Measurements from ENCODE around the gene PDGFRB. TPM values are rescaled to one million over a fixed set of nuclear protein-coding genes. Genes with fewer than 3 reads are reported as not detected.

The PDGFRB gene
- polyA plus RNA-seq, 3 donors = 0.04 to 0.99 (median 0.20) TPM

DNA sequence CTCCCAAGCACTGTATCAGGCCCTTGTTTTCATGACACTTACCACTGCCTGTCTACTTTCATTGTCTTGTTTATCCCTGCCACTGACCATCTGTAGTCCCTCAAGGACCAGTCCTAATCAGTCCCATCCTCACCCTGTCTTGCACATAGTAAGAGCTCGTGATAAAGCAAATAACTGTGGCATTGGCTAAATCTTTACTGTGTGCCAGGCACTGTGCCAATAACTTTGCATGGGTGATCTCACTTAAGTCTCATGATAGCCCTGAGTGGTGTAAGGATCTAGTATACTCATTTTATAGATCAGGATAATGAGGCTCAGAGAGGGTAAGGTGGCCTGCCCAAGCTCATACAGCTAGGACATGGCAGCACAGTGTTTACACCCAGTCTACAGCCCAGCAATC, 16.5 kb upstream of the PDGFRB start:
- Mint-ChIP-seq H3K27me3 (ENCODE audit: low read depth in 3 of 3) (peaks cover 32 to 39% (median 34%) of the 10 kb centered on the region in 3 donors), H3K9me3 (peaks cover 0 to 7% (median 4%) of the 10 kb centered on the region in 7 donors), H3K36me3 (peaks cover 0 to 6% of the 10 kb centered on the region in 2 donors), H3K27ac (no peak overlapping the region), H3K4me1 (peaks cover 4% of the 10 kb centered on the region), H3K4me3 (no peak overlapping the region)
- TF ChIP-seq, protein P1, sequence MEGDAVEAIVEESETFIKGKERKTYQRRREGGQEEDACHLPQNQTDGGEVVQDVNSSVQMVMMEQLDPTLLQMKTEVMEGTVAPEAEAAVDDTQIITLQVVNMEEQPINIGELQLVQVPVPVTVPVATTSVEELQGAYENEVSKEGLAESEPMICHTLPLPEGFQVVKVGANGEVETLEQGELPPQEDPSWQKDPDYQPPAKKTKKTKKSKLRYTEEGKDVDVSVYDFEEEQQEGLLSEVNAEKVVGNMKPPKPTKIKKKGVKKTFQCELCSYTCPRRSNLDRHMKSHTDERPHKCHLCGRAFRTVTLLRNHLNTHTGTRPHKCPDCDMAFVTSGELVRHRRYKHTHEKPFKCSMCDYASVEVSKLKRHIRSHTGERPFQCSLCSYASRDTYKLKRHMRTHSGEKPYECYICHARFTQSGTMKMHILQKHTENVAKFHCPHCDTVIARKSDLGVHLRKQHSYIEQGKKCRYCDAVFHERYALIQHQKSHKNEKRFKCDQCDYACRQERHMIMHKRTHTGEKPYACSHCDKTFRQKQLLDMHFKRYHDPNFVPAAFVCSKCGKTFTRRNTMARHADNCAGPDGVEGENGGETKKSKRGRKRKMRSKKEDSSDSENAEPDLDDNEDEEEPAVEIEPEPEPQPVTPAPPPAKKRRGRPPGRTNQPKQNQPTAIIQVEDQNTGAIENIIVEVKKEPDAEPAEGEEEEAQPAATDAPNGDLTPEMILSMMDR (IDR thresholded peaks at IDR 0.05) = no peak
- Histone ChIP-seq H3K4me2 (replicated peaks; ENCODE audit: extremely low read depth, low read length, poor library complexity, severe bottlenecking) (no peak overlapping the region), H2AFZ (ENCODE audit: insufficient read depth, low read depth, low read length, poor library complexity, severe bottlenecking) (no peak overlapping the region), H3K27ac (ENCODE audit: low read depth in 1 of 2, low read length in 2 of 2) (no peak overlapping the region), H3K9me3 (replicated peaks in 1 of 2; ENCODE audit: control insufficient read depth in 1 of 2, insufficient read depth in 1 of 2, low read length in 2 of 2) (peaks cover 0 to 11% of the 10 kb centered on the region in 2 donors), H3K79me2 (ENCODE audit: insufficient read depth, low read length) (no peaks in the 10 kb centered on the region), H3K4me3 (replicated peaks in 1 of 3; ENCODE audit: low read depth in 2 of 3, low read length in 3 of 3) (no peak overlapping the region), H3K27me3 (ENCODE audit: control insufficient read depth in 2 of 2, insufficient read depth in 2 of 2, low read length in 2 of 2) (peaks cover 28 to 38% of the 10 kb centered on the region in 2 donors), H3K36me3 (replicated peaks in 1 of 2; ENCODE audit: control insufficient read depth in 1 of 2, insufficient read depth in 2 of 2, low read length in 2 of 2) (no peaks in the 10 kb centered on the region), H3K4me1 (ENCODE audit: control insufficient read depth in 1 of 2, insufficient read depth in 2 of 2, low read length in 2 of 2) (no peaks in the 10 kb centered on the region), H3K9ac (ENCODE audit: insufficient read depth, low read length, poor library complexity, severe bottlenecking) (no peak overlapping the region), H4K20me1 (ENCODE audit: insufficient read depth, low read length) (no peaks in the 10 kb centered on the region)
- 100% methylated on average over 1 of the region's 1 CpG for WGBS (ENCODE audit: insufficient coverage)
- no peak for DNase-seq
- intact Hi-C loops (cut with micrococcal nuclease) = loop anchor here in 1 of 2 donors (5.0 kb wide), 1 partner anchor 40 kb away; no protein-coding TSS in a partner anchor

DNA sequence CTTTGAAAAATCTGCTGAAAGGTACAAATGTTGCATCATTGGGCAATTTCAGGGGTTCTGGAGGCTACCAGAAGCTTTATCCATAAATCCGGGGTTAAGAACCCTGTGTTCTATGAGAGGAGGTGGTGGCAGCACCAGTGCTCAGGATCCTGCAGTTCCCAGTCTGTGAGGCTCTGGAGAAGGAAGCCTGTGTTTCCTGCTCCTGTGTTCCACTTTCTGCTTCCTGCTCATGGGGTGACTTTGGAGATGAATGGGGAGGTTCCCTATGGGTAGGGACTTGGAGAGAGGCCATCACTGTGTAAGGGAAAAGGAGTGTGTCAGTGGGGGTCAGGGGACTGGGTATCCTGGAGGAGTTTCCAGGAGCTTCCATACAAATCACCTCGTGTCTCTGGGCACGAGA, 13.2 kb upstream of the PDGFRB start:
- H3K4me3 Mint-ChIP-seq = peak overlapping the region in 1 of 2 donors; percentile 39
- H3K9ac ChIP-seq (ENCODE audit: insufficient read depth, low read length, poor library complexity, severe bottlenecking) = no peak overlapping the region
- H3K9me3 Mint-ChIP-seq = peaks cover 0 to 7% (median 5%) of the 10 kb centered on the region in 7 donors
- H3K36me3 ChIP-seq (replicated peaks in 1 of 2; ENCODE audit: control insufficient read depth in 1 of 2, insufficient read depth in 2 of 2, low read length in 2 of 2) = no peaks in the 10 kb centered on the region
- TF ChIP-seq, protein P1 (IDR thresholded peaks at IDR 0.05) = no peak
- peaks cover 0 to 6% of the 10 kb centered on the region in 2 donors for H3K36me3 Mint-ChIP-seq
- no peak overlapping the region for H3K27ac Mint-ChIP-seq
- H3K79me2 ChIP-seq (ENCODE audit: insufficient read depth, low read length) = no peaks in the 10 kb centered on the region
- H3K27me3 ChIP-seq (ENCODE audit: control insufficient read depth in 2 of 2, insufficient read depth in 2 of 2, low read length in 2 of 2) = peaks cover 41 to 54% of the 10 kb centered on the region in 2 donors
- no peak overlapping the region for H3K4me2 ChIP-seq (replicated peaks; ENCODE audit: extremely low read depth, low read length, poor library complexity, severe bottlenecking)
- intact Hi-C loops (cut with micrococcal nuclease) = no loop called here
- H2AFZ ChIP-seq (ENCODE audit: insufficient read depth, low read depth, low read length, poor library complexity, severe bottlenecking) = no peak overlapping the region
- peaks cover 0 to 11% of the 10 kb centered on the region in 2 donors for H3K9me3 ChIP-seq (replicated peaks in 1 of 2; ENCODE audit: control insufficient read depth in 1 of 2, insufficient read depth in 1 of 2, low read length in 2 of 2)
- 71% methylated on average over 1 of the region's 3 CpGs for WGBS (ENCODE audit: insufficient coverage)
- no peak overlapping the region for H3K27ac ChIP-seq (ENCODE audit: low read depth in 1 of 2, low read length in 2 of 2)
- peaks cover 49 to 58% (median 52%) of the 10 kb centered on the region in 3 donors for H3K27me3 Mint-ChIP-seq (ENCODE audit: low read depth in 3 of 3)
- H4K20me1 ChIP-seq (ENCODE audit: insufficient read depth, low read length) = no peaks in the 10 kb centered on the region
- no peaks in the 10 kb centered on the region for H3K4me1 ChIP-seq (ENCODE audit: control insufficient read depth in 1 of 2, insufficient read depth in 2 of 2, low read length in 2 of 2)
- no peak overlapping the region for H3K4me3 ChIP-seq (replicated peaks in 1 of 3; ENCODE audit: low read depth in 2 of 3, low read length in 3 of 3)
- DNase-seq = no peak
- H3K4me1 Mint-ChIP-seq = peaks cover 5% of the 10 kb centered on the region
